HG03439 (cell line): ENCODE results near the gene RIPPLY3.
"Not testable (repeated sequence)": the region's sequence is repeated elsewhere in the genome, so short reads cannot be mapped to it uniquely, and the experiment has no call there.

ENCODE experiments used
- ATAC-seq: cut with Tn5 transposase; IDR thresholded peaks from one replicate; pipeline ENCODE4 v1.9.1; 2021; ENCODE audit warnings: mild to moderate bottlenecking, moderate library complexity; ENCODE audit not compliant: unreplicated experiment

The RIPPLY3 gene

DNA sequence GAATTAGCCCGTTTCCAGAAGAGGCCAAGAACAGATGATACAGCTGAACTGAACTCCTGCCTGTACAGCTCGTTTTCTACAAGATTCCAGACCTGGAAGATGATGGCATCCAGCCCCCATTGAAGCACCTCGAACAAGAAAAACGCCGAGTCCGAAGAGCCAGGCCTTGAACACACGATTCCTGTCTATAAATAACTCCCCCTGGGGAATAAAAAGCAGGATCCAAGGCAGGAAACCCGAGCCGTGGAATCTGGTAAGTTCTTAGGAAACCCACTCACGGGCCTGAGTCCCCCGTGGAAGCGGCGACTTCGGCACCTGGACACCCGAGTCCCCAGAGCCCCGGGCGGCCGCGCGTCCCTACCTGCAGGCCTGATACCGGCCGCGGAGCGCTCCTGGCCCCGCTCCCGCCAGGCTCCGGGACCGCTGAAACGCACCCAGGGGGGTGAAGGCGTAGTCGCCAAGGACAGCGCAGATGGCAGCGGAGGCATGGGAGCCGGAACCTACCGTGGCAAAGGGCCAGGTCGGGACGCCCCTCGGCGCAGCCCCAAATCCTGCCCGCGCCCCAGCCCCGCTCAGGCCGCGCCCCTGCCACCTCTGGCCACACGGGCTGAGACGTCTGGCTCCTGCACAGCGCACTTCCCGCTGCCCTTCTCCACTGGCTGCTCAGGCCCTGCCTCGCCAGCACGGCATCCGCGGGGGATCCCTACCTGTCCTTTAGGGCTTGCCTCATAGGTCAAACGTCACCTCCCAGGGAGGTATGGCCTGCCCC lies 26.0 kb upstream of the RIPPLY3 start:
- no peak for ATAC-seq

GRCh38 chr21:36981049-36981391 lies 25.5 kb upstream of the RIPPLY3 start:
- no peak for ATAC-seq

- no peak for ATAC-seq
Measured at GRCh38 chr21:36981977-36982700, 24.4 kb upstream of the RIPPLY3 start.

DNA sequence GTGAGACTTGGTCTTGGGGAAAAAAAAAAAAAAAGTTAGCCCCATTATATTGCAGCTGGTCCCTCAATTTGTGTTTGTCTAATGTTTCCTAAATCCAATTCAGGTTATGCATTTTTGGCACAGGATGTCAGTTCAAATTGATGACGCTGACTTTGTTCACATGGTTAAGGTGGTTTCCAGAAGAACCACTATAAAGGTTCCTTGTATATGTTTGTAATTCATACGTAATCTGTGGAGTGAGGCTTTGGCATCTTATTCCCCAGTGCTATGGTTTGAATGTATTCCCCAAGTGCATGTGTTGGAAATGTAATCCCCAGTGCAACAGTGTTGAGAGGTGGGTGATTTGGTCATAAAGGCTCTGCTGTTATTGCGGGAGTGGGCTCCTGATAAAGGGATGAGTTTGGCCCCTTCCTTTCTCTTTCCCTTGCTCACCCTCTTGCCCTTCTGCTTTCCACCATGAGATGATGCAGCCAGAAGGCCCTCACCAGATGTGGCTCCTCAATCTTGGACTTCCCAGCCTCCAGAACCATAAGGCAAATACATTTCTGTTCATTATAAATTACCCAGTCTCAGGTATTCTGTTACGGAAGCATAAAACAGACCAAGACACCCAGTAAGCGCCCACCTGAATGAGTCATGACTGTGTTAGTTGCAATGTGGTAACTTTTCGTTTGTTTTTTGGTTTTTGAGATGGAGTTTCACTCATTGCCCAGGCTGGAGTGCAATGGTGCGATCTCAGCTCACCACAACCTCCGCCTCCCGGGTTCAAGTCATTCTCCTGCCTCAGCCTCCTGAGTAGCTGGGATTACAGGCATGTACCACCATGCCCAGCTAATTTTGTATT lies 20.5 kb upstream of the RIPPLY3 start:
- no peak for ATAC-seq

- ATAC-seq, result no peak
Measured at GRCh38 chr21:36987845-36988244, 18.7 kb upstream of the RIPPLY3 start.

GRCh38 chr21:36988536-36988935 lies 18.0 kb upstream of the RIPPLY3 start:
- no peak for ATAC-seq

DNA sequence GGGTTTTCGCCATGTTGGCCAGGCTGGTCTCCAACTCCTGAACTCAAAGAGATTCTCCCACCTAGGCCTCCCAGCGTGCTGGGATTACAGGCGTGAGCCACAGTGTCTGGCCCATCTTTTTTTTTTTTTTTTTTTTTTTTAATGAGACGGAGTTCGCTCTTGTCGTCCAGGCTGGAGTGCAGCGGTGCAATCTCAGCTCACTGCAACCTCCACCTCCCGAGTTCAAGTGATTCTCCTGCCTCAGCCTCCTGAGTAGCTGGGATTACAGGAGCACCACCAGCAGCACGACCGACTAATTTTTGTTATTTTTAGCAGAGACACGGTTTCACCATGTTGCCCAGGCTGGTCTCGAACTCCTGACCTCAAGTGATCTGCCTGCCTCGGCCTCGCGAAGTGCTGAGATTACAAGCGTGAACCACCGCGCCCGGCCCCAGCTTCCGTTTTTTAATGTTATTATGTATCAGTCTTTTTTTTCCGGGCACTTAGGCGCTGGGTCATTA lies 17.3 kb upstream of the RIPPLY3 start:
- not testable (repeated sequence) for ATAC-seq

GRCh38 chr21:36989699-36990507 lies 16.6 kb upstream of the RIPPLY3 start:
- ATAC-seq, result peak; percentile 90

DNA sequence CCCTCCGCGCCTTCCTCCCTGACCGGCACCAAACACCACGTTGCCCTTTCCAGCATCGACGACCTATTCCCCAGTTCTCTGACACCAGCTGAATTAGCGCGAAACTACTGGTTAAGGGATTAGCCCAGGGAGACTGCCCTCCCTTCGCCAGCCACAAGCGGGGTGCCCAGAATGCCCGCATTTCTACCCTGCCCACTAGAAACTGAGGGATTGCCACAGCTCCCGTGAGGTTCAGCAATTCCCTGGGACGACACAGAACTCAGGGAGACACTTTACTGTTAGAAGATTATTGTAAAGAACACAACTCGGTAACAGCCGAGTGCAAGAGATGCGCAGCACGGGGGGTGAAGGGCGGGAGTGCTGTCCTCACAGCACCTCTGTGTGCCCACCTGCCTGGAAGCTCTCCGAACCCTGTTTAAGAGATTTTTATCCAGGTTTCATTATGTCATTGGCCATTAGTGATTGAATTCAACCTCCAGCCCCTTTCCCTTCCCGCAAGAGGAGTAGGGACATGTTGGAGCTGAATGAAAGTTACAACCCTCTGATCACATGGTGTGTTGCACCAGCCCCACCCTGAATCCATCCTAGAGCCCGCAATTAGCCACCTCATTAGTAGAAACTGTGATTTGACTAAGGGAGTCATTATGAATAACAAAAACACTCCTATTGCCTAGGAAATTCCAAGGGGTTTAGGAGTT lies 15.8 kb upstream of the RIPPLY3 start:
- no peak for ATAC-seq

- ATAC-seq, result no peak
Measured at GRCh38 chr21:36992671-36993070, 13.8 kb upstream of the RIPPLY3 start.

DNA sequence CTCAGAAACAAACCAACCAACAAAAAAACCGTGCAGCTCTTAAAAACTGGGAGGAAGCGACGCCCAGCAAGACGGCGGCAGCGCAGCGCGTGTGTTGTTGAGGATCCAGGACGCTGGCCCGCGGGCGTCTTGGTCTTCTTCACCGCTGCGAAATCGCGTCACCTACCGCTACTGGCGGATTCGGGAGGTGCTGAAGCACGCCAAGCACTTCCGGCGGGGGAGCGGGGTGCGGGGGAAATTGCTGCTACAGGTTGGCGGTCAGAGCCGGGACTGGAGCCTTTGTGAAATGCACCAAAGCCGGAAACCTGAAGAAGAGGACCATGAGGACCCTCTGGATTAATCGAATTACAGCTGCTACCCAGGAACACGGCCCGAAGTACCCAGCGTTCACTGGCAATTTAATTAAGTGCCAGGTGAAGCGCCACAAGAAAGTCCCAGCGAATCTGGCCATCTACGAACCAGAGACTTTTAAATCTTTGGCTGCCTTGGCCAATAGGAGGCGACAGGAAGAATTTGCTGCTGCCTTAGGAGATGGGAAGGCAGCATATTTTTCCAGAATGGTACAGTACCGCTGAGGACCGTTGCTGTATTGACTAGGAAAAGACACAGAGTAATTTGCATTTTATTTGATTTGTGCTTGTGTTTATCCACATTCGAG lies 11.9 kb upstream of the RIPPLY3 start:
- no peak for ATAC-seq

DNA sequence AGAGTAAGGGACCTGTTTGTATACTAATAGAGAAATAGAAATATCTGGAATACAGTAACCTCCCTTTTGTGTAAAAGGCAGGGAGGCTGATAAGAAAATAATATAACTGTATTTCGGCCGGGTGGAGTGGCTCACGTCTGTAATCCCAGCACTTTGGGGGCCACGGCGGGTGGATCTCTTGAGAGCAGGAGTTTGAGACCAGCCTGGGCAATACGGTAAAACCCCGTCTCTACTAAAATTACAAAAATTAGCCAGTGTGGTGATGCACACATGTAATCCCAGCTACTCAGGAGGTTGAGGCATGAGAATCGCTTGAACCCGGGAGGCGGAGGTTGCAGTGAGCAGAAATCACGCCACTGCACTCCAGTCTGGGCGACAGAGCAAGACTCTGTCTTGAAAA lies 11.2 kb upstream of the RIPPLY3 start:
- not testable (repeated sequence) for ATAC-seq

GRCh38 chr21:36999131-36999898 lies 7.2 kb upstream of the RIPPLY3 start:
- no peak for ATAC-seq

DNA sequence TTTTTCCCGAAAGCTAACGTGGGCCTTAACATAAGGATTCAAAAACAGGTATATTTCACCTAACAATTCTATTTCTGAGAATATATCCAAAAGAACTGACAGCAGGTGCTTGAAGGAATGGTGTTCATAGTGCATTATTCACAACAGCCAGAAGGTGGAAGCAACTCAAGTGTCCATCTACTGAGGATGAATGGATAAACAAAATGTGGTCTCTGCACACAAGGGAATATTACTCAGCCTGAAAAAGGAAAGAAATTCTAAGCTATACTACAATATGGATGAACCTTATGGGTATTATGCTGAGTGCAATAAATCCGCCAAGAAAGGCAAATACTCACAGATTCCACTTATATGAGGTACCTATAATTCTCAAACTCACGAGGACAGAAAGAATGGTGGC lies 6.1 kb upstream of the RIPPLY3 start:
- ATAC-seq, result no peak

- no peak for ATAC-seq
Measured at GRCh38 chr21:37001441-37001840, 5.1 kb upstream of the RIPPLY3 start.

DNA sequence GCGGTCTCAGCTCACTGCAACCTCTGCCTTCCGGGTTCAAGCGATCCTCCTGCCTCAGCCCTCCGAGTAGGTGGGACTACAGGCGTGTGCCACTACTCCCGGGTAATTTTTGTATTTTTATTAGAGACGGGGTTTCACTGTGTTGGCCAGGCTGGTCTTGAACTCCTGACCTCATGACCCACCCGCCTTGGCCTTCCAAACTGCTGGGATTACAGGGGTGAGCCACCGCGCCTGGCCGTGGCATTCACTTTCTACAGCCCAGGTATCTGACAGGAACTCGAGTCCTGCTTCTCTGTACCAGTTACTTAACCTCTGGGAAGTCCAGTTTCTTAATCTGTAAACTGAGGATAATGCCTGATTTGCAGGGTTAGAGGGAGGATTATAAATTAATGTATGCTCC lies 3.7 kb upstream of the RIPPLY3 start:
- not testable (repeated sequence) for ATAC-seq

DNA sequence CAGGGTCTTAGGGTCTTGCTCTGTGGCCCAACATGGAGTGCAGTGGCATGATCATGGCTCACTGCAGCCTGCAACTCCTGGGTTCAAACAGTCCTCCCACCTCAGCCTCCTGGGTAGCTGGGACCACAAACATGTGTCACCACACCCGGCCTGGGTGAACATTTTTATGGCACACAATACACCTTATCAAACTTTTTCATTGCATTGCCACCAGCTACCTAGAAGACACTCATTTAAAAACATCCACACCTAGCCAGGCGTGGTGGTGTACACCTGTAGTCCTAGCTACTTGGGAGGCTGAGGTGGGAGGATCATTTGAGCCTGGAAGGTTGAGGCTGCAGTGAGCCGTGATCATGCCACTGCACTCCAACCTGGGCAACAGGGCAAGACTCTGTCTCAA lies 2.6 kb upstream of the RIPPLY3 start:
- not testable (repeated sequence) for ATAC-seq

DNA sequence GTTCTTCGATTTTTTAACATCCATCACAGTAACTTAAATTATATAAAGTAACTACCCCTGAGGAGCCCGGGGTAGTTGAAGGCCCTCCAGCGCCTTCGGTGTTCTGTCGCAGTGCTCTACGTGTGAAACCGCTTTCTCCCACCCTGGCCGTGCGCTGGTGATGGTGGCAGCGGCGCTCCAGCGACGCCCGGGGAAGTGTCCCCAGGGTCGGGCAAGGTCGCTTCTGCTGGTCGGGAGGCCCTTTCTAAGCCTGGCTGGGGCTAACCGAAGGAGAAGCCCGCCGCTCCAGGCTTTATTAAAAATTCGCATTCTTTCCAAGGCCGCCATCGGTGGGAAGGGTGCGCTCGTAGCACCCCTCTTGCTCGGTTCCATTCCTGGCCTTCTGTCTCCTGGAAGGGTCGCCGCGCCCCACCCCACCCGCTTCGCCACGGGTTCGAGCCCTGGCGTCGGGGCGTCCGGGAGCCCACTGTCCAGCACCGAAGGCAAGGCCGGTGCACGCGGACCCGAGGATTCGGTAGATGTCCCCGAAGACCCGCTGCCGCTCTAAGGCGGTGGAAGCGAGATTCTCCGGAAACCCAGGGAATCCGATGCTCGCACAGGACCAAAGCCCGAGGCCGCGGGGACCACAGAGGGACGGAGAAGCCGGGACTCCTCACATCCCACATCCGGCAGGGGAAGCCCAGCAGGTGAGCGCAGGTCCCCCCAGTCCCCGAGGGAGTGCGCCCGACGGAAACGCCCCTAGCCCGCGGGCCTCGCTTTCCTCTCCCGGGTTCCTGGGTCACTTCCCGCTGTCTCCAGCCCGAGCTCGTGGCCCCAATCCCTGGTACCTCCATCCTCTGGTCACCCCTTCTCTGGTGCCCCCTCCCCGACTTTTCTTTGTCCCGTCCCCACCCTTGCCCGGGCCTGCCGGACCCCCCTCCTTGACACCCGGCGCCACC lies 685 bp upstream of the RIPPLY3 start:
- no peak for ATAC-seq
